SK-N-SH (cell line): Measurements from ENCODE around the gene CORO6. TPM values are rescaled to one million over a fixed set of nuclear protein-coding genes. Genes with fewer than 3 reads are reported as not detected.
A peak's percentile ranks its signal among the peaks of the same experiment; 100 is the strongest.

Experiments used
- CTCF ChIA-PET: fragments of 300-600, 350-600 bp; formaldehyde crosslinking; extraction: SDS; loops from one replicate; lab custom pipeline; 2021; lab: Yijun Ruan, JAX
- POLR2A ChIA-PET: fragments of 350-600 bp; sonication (Branson Sonifier 250); formaldehyde crosslinking; extraction: SDS; loops from one replicate; lab custom pipeline; 2020; ENCODE audit warnings: antibody characterized with exemption, inconsistent platforms; lab: Yijun Ruan, JAX
- DNase-seq: peaks from one replicate; pipeline ENCODE4 v3.0.0; 2012
- H2AFZ ChIP-seq: fragments of 200-600 bp; sonication (generic); 2 replicates; pipeline ENCODE4 v1.8.1; 2016; ENCODE audit warnings: antibody characterized with exemption, mild to moderate bottlenecking, low read depth
- H3F3A ChIP-seq: fragments of 200-600 bp; sonication (generic); replicated peaks from 2 replicates; pipeline ENCODE3; 2016; ENCODE audit warnings: antibody characterized with exemption, mild to moderate bottlenecking; ENCODE audit not compliant: insufficient read depth
- H3K27ac ChIP-seq, 2 experiments: fragments of 200-500 bp in 1 of 2; fragments of 200-600 bp in 1 of 2; sonication (Bioruptor generic) in 1 of 2; sonication (generic), shearing (Covaris generic) in 1 of 2; 2 replicates each; pipeline versions ENCODE4 v1.5.1 to v1.6.1; 2014 to 2016; ENCODE audit warnings: low read depth in 2 of 2, inconsistent platforms in 1 of 2, low read length in 1 of 2, mild to moderate bottlenecking in 1 of 2, mixed read lengths in 1 of 2
- H3K27me3 ChIP-seq: fragments of 200-600 bp; sonication (generic), shearing (Covaris generic); 2 replicates; pipeline ENCODE4 v1.6.1; 2016; ENCODE audit warnings: mixed run types; ENCODE audit not compliant: insufficient read depth
- H3K36me3 ChIP-seq, 2 experiments: fragments of 200-500 bp in 1 of 2; fragments of 200-600 bp in 1 of 2; sonication (Bioruptor generic) in 1 of 2; sonication (generic) in 1 of 2; replicated peaks in 1 of 2; 2 replicates each; pipeline versions ENCODE3 to v1.5.1; 2014 to 2016; ENCODE audit warnings: low read length in 1 of 2, mild to moderate bottlenecking in 1 of 2; ENCODE audit not compliant: insufficient read depth in 2 of 2, control insufficient read depth in 1 of 2
- H3K4me1 ChIP-seq, 2 experiments: fragments of 200-500 bp in 1 of 2; fragments of 200-600 bp in 1 of 2; sonication (Bioruptor generic) in 1 of 2; sonication (generic), shearing (Covaris generic) in 1 of 2; 2 replicates each; pipeline versions ENCODE4 v1.5.1 to v1.6.1; 2014 to 2016; ENCODE audit warnings: low read depth in 1 of 2, low read length in 1 of 2, mixed run types in 1 of 2; ENCODE audit not compliant: insufficient read depth in 2 of 2, control insufficient read depth in 1 of 2
- H3K4me2 ChIP-seq: fragments of 200-600 bp; sonication (generic), shearing (Covaris generic); 2 replicates; pipeline ENCODE4 v1.6.1; 2017; ENCODE audit warnings: mixed run types
- H3K4me3 ChIP-seq, 2 experiments: fragments of 200-500 bp in 1 of 2; fragments of 200-600 bp in 1 of 2; sonication (Bioruptor generic) in 1 of 2; sonication (generic), shearing (Covaris generic) in 1 of 2; 2 replicates each; pipeline versions ENCODE4 v1.5.1 to v1.8.1; 2014 to 2016; ENCODE audit warnings: low read depth in 2 of 2, inconsistent platforms in 1 of 2, low read length in 1 of 2, mild to moderate bottlenecking in 1 of 2, mixed read lengths in 1 of 2, moderate library complexity in 1 of 2
- H3K79me2 ChIP-seq: fragments of 200-600 bp; sonication (generic); 2 replicates; pipeline ENCODE4 v1.8.1; 2017; ENCODE audit warnings: mild to moderate bottlenecking; ENCODE audit not compliant: insufficient read depth
- H3K9ac ChIP-seq: fragments of 200-600 bp; sonication (generic); 2 replicates; pipeline ENCODE4 v1.6.1; 2017; ENCODE audit warnings: mixed run types
- H3K9me2 ChIP-seq: fragments of 200-600 bp; sonication (generic); 2 replicates; pipeline ENCODE4 v1.6.1; 2017; ENCODE audit warnings: mixed run types
- H3K9me3 ChIP-seq: fragments of 200-600 bp; sonication (generic); 2 replicates; pipeline ENCODE4 v1.6.1; 2017; ENCODE audit warnings: mixed run types, mild to moderate bottlenecking, moderate library complexity
- H4K20me1 ChIP-seq: fragments of 200-600 bp; sonication (generic); 2 replicates; pipeline ENCODE4 v1.6.1; 2017; ENCODE audit warnings: mild to moderate bottlenecking, mixed run types; ENCODE audit not compliant: insufficient read depth
- EP300 ChIP-seq, 2 experiments: IDR thresholded peaks; 2 replicates each; pipeline versions ENCODE4 v1.4.0 to v1.6.1; 2012; ENCODE audit warnings: borderline replicate concordance in 1 of 2, low read depth in 1 of 2, low read length in 1 of 2
- FOSL2 ChIP-seq: IDR thresholded peaks from 2 replicates; pipeline ENCODE4 v1.4.0; 2012; ENCODE audit warnings: low read depth, mild to moderate bottlenecking, moderate library complexity, borderline replicate concordance
- GATA2 ChIP-seq: sonication (generic); formaldehyde crosslinking; IDR thresholded peaks from 2 replicates; pipeline ENCODE4 v1.5.0; 2020; ENCODE audit warnings: mild to moderate bottlenecking, missing genetic modification reagents
- IRF3 ChIP-seq: fragments of 150-350 bp; IDR thresholded peaks from 2 replicates; pipeline ENCODE4 v1.6.1; 2016; ENCODE audit warnings: mild to moderate bottlenecking, low read depth, low read length
- MXI1 ChIP-seq: IDR thresholded peaks from 2 replicates; pipeline ENCODE4 v1.6.1; 2012; ENCODE audit warnings: mild to moderate bottlenecking, low read depth, low read length, improper control_type of control experiment
- NFIC ChIP-seq: IDR thresholded peaks from 2 replicates; pipeline ENCODE4 v1.4.0; 2012; ENCODE audit warnings: borderline replicate concordance
- NRF1 ChIP-seq: IDR thresholded peaks from 2 replicates; pipeline ENCODE4 v1.6.1; 2012; ENCODE audit warnings: low read depth, mild to moderate bottlenecking, low read length
- PBX3 ChIP-seq: IDR thresholded peaks from 2 replicates; pipeline ENCODE4; 2012
- POLR2AphosphoS5 ChIP-seq: IDR thresholded peaks from 2 replicates; pipeline ENCODE4 v1.6.1; 2012; ENCODE audit warnings: low read depth, low read length
- RCOR1 ChIP-seq: fragments of 150-350 bp; IDR thresholded peaks from 2 replicates; pipeline ENCODE4 v1.6.1; 2017; ENCODE audit warnings: antibody characterized with exemption, low read length
- RXRA ChIP-seq: IDR thresholded peaks from 2 replicates; pipeline ENCODE4 v1.4.0; 2012; ENCODE audit warnings: low read depth, mild to moderate bottlenecking, borderline replicate concordance
- WGBS: methylation state at CpG from one replicate; pipeline ENCODE4 v1.1.6; 2017; ENCODE audit warnings: low lambda C conversion rate; 5-methylcytosine and 5-hydroxymethylcytosine counted together
- polyA plus RNA-seq, 3 experiments: library from polyadenylated mRNA; depleted of rRNA; stranded (reverse); fragments of >200 nt; gene quantifications; 2 replicates each; pipeline ENCODE4 v1.2.3, GENCODE V29; 2012

Gene CORO6
- polyA plus RNA-seq, 1 of the 3 experiments (the other 2 are of a cell fraction), result 18.4 TPM

- H3K27me3 ChIP-seq, result no peaks in the 10 kb centered on the region
- H3K4me3 ChIP-seq, result peak overlapping the region; percentile 89 to 91
- WGBS, result under 1% methylated on average over 24 of the region's 72 CpGs
- H3K4me2 ChIP-seq, result peak overlapping the region; percentile 99
- H3F3A ChIP-seq, result peaks cover 29% of the 10 kb centered on the region
- no peaks in the 10 kb centered on the region for H3K9me3 ChIP-seq
- H3K27ac ChIP-seq, result peak overlapping the region; percentile 44 to 74; a peak in 3 of 4 replicates
- no peaks in the 10 kb centered on the region for H3K36me3 ChIP-seq
- CTCF ChIA-PET, result interaction anchor here (0.8 to 12.7 kb wide), 7 partner anchors 9 to 345 kb away, joined by 3 to 166 read pairs (median 4); partner anchors contain the start of genes ABHD15 and TP53I13
- DNase-seq, result peak; percentile 58
- H3K79me2 ChIP-seq, result peaks cover 52% of the 10 kb centered on the region
- POLR2A ChIA-PET, result interaction anchor here (1.0 to 1.6 kb wide), 2 partner anchors 12 to 15 kb away, joined by 3 to 6 read pairs; no protein-coding TSS in a partner anchor
- 0 out of 2 replicates have a peak, but pooled peaks have one; percentile 35 for TF ChIP-seq MXI1
- TF ChIP-seq NRF1, result 0 out of 2 replicates have a peak, but pooled peaks have one; percentile 7
- no peak for TF ChIP-seq PBX3
- no peak for TF ChIP-seq FOSL2
- no peak for TF ChIP-seq RCOR1
- no peak for TF ChIP-seq NFIC
- TF ChIP-seq GATA2 (CRISPR knock-in tag), result no peak
- TF ChIP-seq POLR2AphosphoS5, result no peak
- H3K9ac ChIP-seq, result peak overlapping the region; percentile 80
- peaks cover 51% of the 10 kb centered on the region for H4K20me1 ChIP-seq
- no peak overlapping the region; the same call in 1 of the 2 replicates for H2AFZ ChIP-seq
- H3K4me1 ChIP-seq, result peaks cover 41 to 66% of the 10 kb centered on the region in 2 experiments
- H3K9me2 ChIP-seq, result no peaks in the 10 kb centered on the region
Observed at GRCh38 chr17:29588562-29589411, 33.9 kb downstream of the CORO6 start.

- Histone ChIP-seq H3K79me2 (peaks cover 59% of the 10 kb centered on the region), H3K4me1 (peaks cover 41 to 68% of the 10 kb centered on the region in 2 experiments)
- WGBS, result 51% methylated on average over 5 of the region's 8 CpGs
Observed at GRCh38 chr17:29588017-29588561, 34.6 kb downstream of the CORO6 start.

More at GRCh38 chr17:29588017-29588561, 34.6 kb downstream of the CORO6 start:
- peaks cover 29% of the 10 kb centered on the region for H3F3A ChIP-seq
- H3K27ac ChIP-seq, result peak overlapping the region; percentile 44 to 74; a peak in 3 of 4 replicates
- peak overlapping the region; percentile 99 for H3K4me2 ChIP-seq
- H2AFZ ChIP-seq, result no peak overlapping the region
- H3K9me3 ChIP-seq, result no peaks in the 10 kb centered on the region
- no peaks in the 10 kb centered on the region for H3K9me2 ChIP-seq
- peak overlapping the region; percentile 80 for H3K9ac ChIP-seq
- no peak for DNase-seq
- TF ChIP-seq PBX3, result no peak
- no peak for TF ChIP-seq EP300 (IDR thresholded peaks at IDR 0.05; ENCODE audit: borderline replicate concordance in 1 of 2, low read depth in 1 of 2, low read length in 1 of 2)
- no peak for TF ChIP-seq RXRA
- TF ChIP-seq IRF3, result no peak
- no peaks in the 10 kb centered on the region for H3K27me3 ChIP-seq
- peak overlapping the region; percentile 89 to 91 for H3K4me3 ChIP-seq
- peaks cover 0 to 6% of the 10 kb centered on the region in 2 experiments for H3K36me3 ChIP-seq
- peaks cover 57% of the 10 kb centered on the region for H4K20me1 ChIP-seq
- ChIA-PET CTCF (interaction anchor here (0.8 to 12.7 kb wide), 9 partner anchors 8 to 505 kb away, joined by 3 to 166 read pairs (median 4); partner anchors contain the start of genes ABHD15 and TP53I13), POLR2A (interaction anchor here (1.0 to 1.6 kb wide), 2 partner anchors 11 to 14 kb away, joined by 3 to 6 read pairs; no protein-coding TSS in a partner anchor)
